HUDEP-2 (cell line): Measurements from ENCODE around the gene FNDC3A.

Experiments used
- DNase-seq, 76 experiments: peaks; one replicate each; lab custom pipeline; 2025; ENCODE audit not compliant: unreplicated experiment in 76 of 76; lab: John Stamatoyannopoulos, UW

FNDC3A gene

GRCh38 chr13:48975856-48976575 lies at the start of gene FNDC3A:
TSS of gene FNDC3A (plus strand) at chr13:48975912. CDS start at chr13:49006191, 30,279 bp downstream.
- DNase-seq = peak in 75 of 76 experiments; percentile 10 to 91 (median 81)

- DNase-seq = no peak
These were observed 46.8 kb upstream of the FNDC3A start for GRCh38 chr13:48928757-48929430.

GRCh38 chr13:48930918-48931317 lies 44.8 kb upstream of the FNDC3A start:
- no peak for DNase-seq

- no peak for DNase-seq
These were observed 37.3 kb upstream of the FNDC3A start for GRCh38 chr13:48938308-48938943.

- no peak for DNase-seq
These were observed 36.0 kb upstream of the FNDC3A start for GRCh38 chr13:48939728-48940127.

- DNase-seq = no peak
These were observed 33.6 kb upstream of the FNDC3A start for GRCh38 chr13:48942131-48942530.

- DNase-seq = no peak
These were observed 31.5 kb upstream of the FNDC3A start for GRCh38 chr13:48944221-48944620.

GRCh38 chr13:48945626-48946025 lies 30.1 kb upstream of the FNDC3A start:
- DNase-seq = no peak

GRCh38 chr13:48946163-48946562 lies 29.5 kb upstream of the FNDC3A start:
- no peak for DNase-seq

- no peak for DNase-seq
These were observed 25.9 kb upstream of the FNDC3A start for GRCh38 chr13:48949566-48950500.

- DNase-seq = no peak
These were observed 25.2 kb upstream of the FNDC3A start for GRCh38 chr13:48950501-48950875.

- DNase-seq = no peak
These were observed 21.6 kb upstream of the FNDC3A start for GRCh38 chr13:48954081-48954480.

GRCh38 chr13:48955536-48955935 lies 20.2 kb upstream of the FNDC3A start:
- no peak for DNase-seq

GRCh38 chr13:48961379-48961778 lies 14.3 kb upstream of the FNDC3A start:
- DNase-seq = no peak

- peak in 2 of 76 experiments; percentile 2 to 8 for DNase-seq
These were observed 13.4 kb upstream of the FNDC3A start for GRCh38 chr13:48962281-48962680.

- no peak for DNase-seq
These were observed 10.0 kb upstream of the FNDC3A start for GRCh38 chr13:48965736-48966135.

GRCh38 chr13:48969685-48970084 lies 6.0 kb upstream of the FNDC3A start:
- no peak for DNase-seq

- no peak for DNase-seq
These were observed 1.8 kb upstream of the FNDC3A start for GRCh38 chr13:48973845-48974431.

- peak in 57 of 76 experiments; percentile 4 to 79 (median 45) for DNase-seq
These were observed 434 bp upstream of the FNDC3A start for GRCh38 chr13:48975101-48975855.
